Smooth muscle cell (in vitro differentiated cells): Measurements from ENCODE around the gene ZNF791. TPM values are rescaled to one million over a fixed set of nuclear protein-coding genes. Genes with fewer than 3 reads are reported as not detected.
A peak's percentile ranks its signal among the peaks of the same experiment; 100 is the strongest.

ENCODE experiments used
- DNase-seq: peaks from one replicate; lab custom pipeline; 2025; ENCODE audit not compliant: unreplicated experiment; lab: John Stamatoyannopoulos, UW
- H2AFZ ChIP-seq: fragments of 200-600 bp; sonication (generic); 2 replicates; pipeline ENCODE4 v1.6.0; 2016; ENCODE audit warnings: antibody characterized with exemption, low read depth, mild to moderate bottlenecking
- H3F3A ChIP-seq: fragments of 200-600 bp; sonication (generic); 2 replicates; pipeline ENCODE4 v1.6.0; 2017; ENCODE audit warnings: antibody characterized with exemption, low read depth
- H3K27ac ChIP-seq: fragments of 200-600 bp; sonication (generic); 2 replicates; pipeline ENCODE4 v1.5.1; 2016; ENCODE audit warnings: low read depth, mild to moderate bottlenecking
- H3K27me3 ChIP-seq: fragments of 200-600 bp; sonication (generic); 2 replicates; pipeline ENCODE4 v1.6.1; 2016; ENCODE audit warnings: low read depth, mild to moderate bottlenecking
- H3K36me3 ChIP-seq: fragments of 200-600 bp; sonication (generic); 2 replicates; pipeline ENCODE4 v1.5.1; 2016; ENCODE audit warnings: low read depth
- H3K4me1 ChIP-seq: fragments of 200-600 bp; sonication (generic); 2 replicates; pipeline ENCODE4 v1.5.1; 2016; ENCODE audit warnings: low read depth
- H3K4me2 ChIP-seq: fragments of 200-600 bp; sonication (generic); 2 replicates; pipeline ENCODE4 v1.6.0; 2016; ENCODE audit warnings: mild to moderate bottlenecking
- H3K4me3 ChIP-seq: fragments of 200-600 bp; sonication (generic); 2 replicates; pipeline ENCODE4 v1.5.1; 2016; ENCODE audit warnings: mild to moderate bottlenecking
- H3K79me2 ChIP-seq: fragments of 200-600 bp; sonication (generic); 2 replicates; pipeline ENCODE4 v1.6.0; 2016; ENCODE audit warnings: low read depth, mild to moderate bottlenecking
- H3K9ac ChIP-seq: fragments of 200-600 bp; sonication (generic); 2 replicates; pipeline ENCODE4 v1.6.0; 2016; ENCODE audit warnings: low read depth
- H3K9me3 ChIP-seq: fragments of 200-600 bp; sonication (generic); replicated peaks from 2 replicates; pipeline ENCODE4 v1.5.1; 2016; ENCODE audit warnings: low read depth
- H4K20me1 ChIP-seq: fragments of 200-600 bp; sonication (generic); 2 replicates; pipeline ENCODE4 v1.6.0; 2016; ENCODE audit warnings: low read depth
- WGBS: methylation state at CpG from one replicate; pipeline ENCODE4 v1.1.7; 2016; ENCODE audit warnings: low lambda C conversion rate; 5-methylcytosine and 5-hydroxymethylcytosine counted together
- polyA plus RNA-seq: library from polyadenylated mRNA; unstranded; fragments of >200 nt; fragmentation: Nextera tagmentation; extraction: Ambion mirVana; gene quantifications from 2 replicates; pipeline ENCODE4 v1.2.1, GENCODE V29; 2016
- total RNA-seq: library from RNA; depleted of rRNA; stranded (reverse); fragments of >200 nt; gene quantifications from 2 replicates; pipeline ENCODE4 v1.2.3, GENCODE V29; 2014
- TF ChIP-seq, protein P1 (sequence below): fragments of 200-600 bp; sonication (generic); IDR thresholded peaks from 2 replicates; pipeline ENCODE4 v1.5.1; 2017; ENCODE audit warnings: borderline replicate concordance, mild to moderate bottlenecking, antibody characterized with exemption; ENCODE audit not compliant: insufficient read depth, poor library complexity, severe bottlenecking

ZNF791 gene
- total and polyA plus RNA-seq, 2 experiments from 2014 or later: 15.3 to 17.4 TPM

DNA sequence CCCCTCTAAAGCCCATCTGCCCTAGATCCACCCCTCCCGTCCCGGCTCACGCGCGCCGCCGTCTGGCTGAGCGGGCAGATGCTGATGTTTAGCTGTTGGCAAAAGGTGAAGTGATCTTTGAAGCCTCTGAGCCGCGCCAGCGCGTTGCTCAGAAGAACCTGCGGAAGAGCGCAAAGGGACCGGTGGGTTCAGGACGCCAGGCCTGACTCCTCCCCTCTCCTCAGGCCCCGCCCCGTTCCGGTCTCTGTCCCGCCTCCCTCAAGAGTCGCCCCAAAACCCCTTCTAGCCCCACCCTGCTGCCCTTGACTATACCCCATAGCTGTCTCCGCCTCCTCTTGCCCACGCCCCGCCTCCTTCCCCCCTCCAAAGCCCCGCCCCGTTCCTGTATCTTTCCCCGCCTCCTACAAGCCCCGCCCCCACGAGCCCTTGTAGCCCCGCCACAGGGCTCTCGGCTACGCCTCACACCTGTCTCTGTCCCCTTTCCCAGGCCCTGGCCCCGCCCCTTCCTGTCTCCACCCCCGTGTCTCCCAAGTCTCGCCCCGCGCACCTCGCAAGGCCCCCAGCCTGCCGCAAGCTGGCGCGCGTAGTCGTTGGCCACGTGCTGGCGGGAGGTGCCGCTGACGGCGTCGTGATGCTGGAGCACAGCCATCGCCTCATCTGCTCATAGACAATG is 46.3 kb downstream of the ZNF791 start:
- no peaks in the 10 kb centered on the region for H4K20me1 ChIP-seq
- H3K4me2 ChIP-seq: no peak overlapping the region
- no peaks in the 10 kb centered on the region for H3K4me1 ChIP-seq
- TF ChIP-seq, protein P1, sequence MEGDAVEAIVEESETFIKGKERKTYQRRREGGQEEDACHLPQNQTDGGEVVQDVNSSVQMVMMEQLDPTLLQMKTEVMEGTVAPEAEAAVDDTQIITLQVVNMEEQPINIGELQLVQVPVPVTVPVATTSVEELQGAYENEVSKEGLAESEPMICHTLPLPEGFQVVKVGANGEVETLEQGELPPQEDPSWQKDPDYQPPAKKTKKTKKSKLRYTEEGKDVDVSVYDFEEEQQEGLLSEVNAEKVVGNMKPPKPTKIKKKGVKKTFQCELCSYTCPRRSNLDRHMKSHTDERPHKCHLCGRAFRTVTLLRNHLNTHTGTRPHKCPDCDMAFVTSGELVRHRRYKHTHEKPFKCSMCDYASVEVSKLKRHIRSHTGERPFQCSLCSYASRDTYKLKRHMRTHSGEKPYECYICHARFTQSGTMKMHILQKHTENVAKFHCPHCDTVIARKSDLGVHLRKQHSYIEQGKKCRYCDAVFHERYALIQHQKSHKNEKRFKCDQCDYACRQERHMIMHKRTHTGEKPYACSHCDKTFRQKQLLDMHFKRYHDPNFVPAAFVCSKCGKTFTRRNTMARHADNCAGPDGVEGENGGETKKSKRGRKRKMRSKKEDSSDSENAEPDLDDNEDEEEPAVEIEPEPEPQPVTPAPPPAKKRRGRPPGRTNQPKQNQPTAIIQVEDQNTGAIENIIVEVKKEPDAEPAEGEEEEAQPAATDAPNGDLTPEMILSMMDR: no peak
- no peak overlapping the region for H3K9ac ChIP-seq
- H3K36me3 ChIP-seq: peaks cover 4% of the 10 kb centered on the region
- no peaks in the 10 kb centered on the region for H3K27me3 ChIP-seq
- H2AFZ ChIP-seq: no peak overlapping the region
- no peak overlapping the region for H3K4me3 ChIP-seq
- 96% methylated on average over 24 of the region's 50 CpGs for WGBS
- DNase-seq: no peak
- no peaks in the 10 kb centered on the region for H3K9me3 ChIP-seq
- no peaks in the 10 kb centered on the region for H3K79me2 ChIP-seq
- no peaks in the 10 kb centered on the region for H3F3A ChIP-seq
- H3K27ac ChIP-seq: no peak overlapping the region

DNA sequence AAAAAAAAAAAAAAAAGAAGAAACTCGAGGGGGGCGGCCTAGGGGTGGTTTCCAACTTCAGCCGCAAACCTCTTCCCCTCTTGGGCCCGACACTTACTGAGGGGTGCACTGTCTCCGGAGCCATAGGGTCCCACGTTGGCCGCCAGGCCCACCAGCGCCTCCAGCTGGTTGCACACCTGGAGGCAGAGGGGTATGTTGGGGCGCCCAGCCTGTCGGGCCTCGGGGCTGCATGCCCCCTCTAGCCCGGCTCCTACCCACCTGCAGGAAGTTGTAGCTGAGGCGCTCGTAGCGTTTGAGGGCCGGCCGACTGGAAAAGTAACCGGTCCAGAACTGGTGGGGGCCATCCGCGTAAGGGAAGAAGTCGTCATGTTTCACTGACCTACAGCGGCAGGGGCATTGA is 47.2 kb downstream of the ZNF791 start:
- no peaks in the 10 kb centered on the region for H3K4me1 ChIP-seq
- no peaks in the 10 kb centered on the region for H3K9me3 ChIP-seq
- no peak overlapping the region for H3K9ac ChIP-seq
- H4K20me1 ChIP-seq: no peaks in the 10 kb centered on the region
- no peak for DNase-seq
- no peak overlapping the region for H3K4me2 ChIP-seq
- H3K4me3 ChIP-seq: no peak overlapping the region
- peaks cover 4% of the 10 kb centered on the region for H3K36me3 ChIP-seq
- H2AFZ ChIP-seq: no peak overlapping the region
- 97% methylated on average over 22 of the region's 22 CpGs for WGBS
- no peaks in the 10 kb centered on the region for H3K27me3 ChIP-seq
- H3K79me2 ChIP-seq: no peaks in the 10 kb centered on the region
- TF ChIP-seq, protein P1: peak; percentile 22
- no peak overlapping the region for H3K27ac ChIP-seq
- H3F3A ChIP-seq: no peaks in the 10 kb centered on the region

DNA sequence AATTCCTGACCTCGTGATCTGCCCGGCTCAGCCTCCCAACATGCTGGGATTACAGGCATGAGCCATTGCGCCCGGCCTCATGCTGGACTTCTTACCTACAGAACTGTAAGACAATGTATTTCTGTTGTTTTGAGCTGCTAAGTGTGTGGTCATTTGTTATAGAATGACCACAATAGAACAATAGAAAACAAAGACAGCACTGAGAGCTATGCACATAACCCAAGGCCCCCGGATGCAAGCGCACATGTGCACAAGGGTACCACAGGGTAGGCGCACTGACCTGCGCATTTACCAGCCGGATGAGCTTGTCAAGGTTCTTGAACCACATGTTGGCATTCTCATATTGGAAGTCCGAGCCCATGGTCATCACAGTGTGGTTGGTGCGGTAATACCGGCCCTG is 50.3 kb downstream of the ZNF791 start:
- H3K4me1 ChIP-seq: no peaks in the 10 kb centered on the region
- no peaks in the 10 kb centered on the region for H3F3A ChIP-seq
- no peaks in the 10 kb centered on the region for H4K20me1 ChIP-seq
- no peaks in the 10 kb centered on the region for H3K27me3 ChIP-seq
- no peak overlapping the region for H3K4me3 ChIP-seq
- WGBS: 95% methylated on average over 12 of the region's 12 CpGs
- DNase-seq: no peak
- no peaks in the 10 kb centered on the region for H3K79me2 ChIP-seq
- H3K9ac ChIP-seq: no peak overlapping the region
- H3K4me2 ChIP-seq: no peak overlapping the region
- no peak overlapping the region for H3K27ac ChIP-seq
- H3K9me3 ChIP-seq: no peaks in the 10 kb centered on the region
- no peak overlapping the region for H2AFZ ChIP-seq
- peaks cover 4% of the 10 kb centered on the region for H3K36me3 ChIP-seq
- TF ChIP-seq, protein P1: no peak
